Fibroblast of skin of back (primary cell): ENCODE results near the gene MLH3. TPM values are rescaled to one million over a fixed set of nuclear protein-coding genes. Genes with fewer than 3 reads are reported as not detected.
"Not testable (repeated sequence)": the region's sequence is repeated elsewhere in the genome, so short reads cannot be mapped to it uniquely, and the experiment has no call there.

Source experiments
- DNase-seq: peaks from one replicate; pipeline ENCODE4 v3.0.0-alpha.2; 2013
- polyA plus RNA-seq, 2 experiments: library from polyadenylated mRNA; unstranded; fragments of 120-200 nt; gene quantifications; one replicate each; pipeline ENCODE4 v1.2.1, GENCODE V29; 2013; ENCODE audit not compliant: insufficient read length in 2 of 2

Gene MLH3
- polyA plus RNA-seq (2013, experiment 1 of 2; ENCODE audit: insufficient read length): 13.0 TPM
- polyA plus RNA-seq (2013, experiment 2 of 2; ENCODE audit: insufficient read length): 12.0 TPM

GRCh38 chr14:75050852-75051555, at the start of gene MLH3:
MLH3 (minus strand) TSS chr14:75051467; CDS start chr14:75049655, 1,812 bp downstream.
- peak; percentile 79 for DNase-seq

GRCh38 chr14:75098682-75099081, 47.4 kb upstream of the MLH3 start:
- DNase-seq: no peak

GRCh38 chr14:75098212-75098611, 46.9 kb upstream of the MLH3 start:
- DNase-seq: no peak

GRCh38 chr14:75096959-75097358, 45.7 kb upstream of the MLH3 start:
- DNase-seq: no peak

GRCh38 chr14:75095690-75096089, 44.4 kb upstream of the MLH3 start:
- no peak for DNase-seq

- peak; percentile 59 for DNase-seq
These were observed 43.6 kb upstream of the MLH3 start for GRCh38 chr14:75094896-75095295.

GRCh38 chr14:75092698-75093097, 41.4 kb upstream of the MLH3 start:
- no peak for DNase-seq

GRCh38 chr14:75091251-75091650, 40.0 kb upstream of the MLH3 start:
- DNase-seq: no peak

GRCh38 chr14:75090353-75090752, 39.1 kb upstream of the MLH3 start:
- peak; percentile 68 for DNase-seq

GRCh38 chr14:75088566-75089373, 37.5 kb upstream of the MLH3 start:
- DNase-seq: peak; percentile 63

GRCh38 chr14:75088153-75088552, 36.9 kb upstream of the MLH3 start:
- DNase-seq: no peak

- no peak for DNase-seq
These were observed 33.2 kb upstream of the MLH3 start for GRCh38 chr14:75084513-75084912.

GRCh38 chr14:75083271-75083670, 32.0 kb upstream of the MLH3 start:
- DNase-seq: no peak

GRCh38 chr14:75081660-75082229, 30.5 kb upstream of the MLH3 start:
- no peak for DNase-seq

- DNase-seq: no peak
These were observed 28.3 kb upstream of the MLH3 start for GRCh38 chr14:75079521-75079920.

- DNase-seq: no peak
These were observed 26.5 kb upstream of the MLH3 start for GRCh38 chr14:75077794-75078193.

GRCh38 chr14:75070383-75070782, 19.1 kb upstream of the MLH3 start:
- DNase-seq: no peak

GRCh38 chr14:75069811-75070145, 18.5 kb upstream of the MLH3 start:
- DNase-seq: no peak

GRCh38 chr14:75069121-75069810, 18.0 kb upstream of the MLH3 start, which contains the start of gene ZC2HC1C:
ZC2HC1C (plus strand) TSS chr14:75069641; CDS start chr14:75070574, 933 bp downstream.
- peak; percentile 77 for DNase-seq

- DNase-seq: no peak
These were observed 17.2 kb upstream of the MLH3 start for GRCh38 chr14:75068294-75069120.

- DNase-seq: not testable (repeated sequence)
These were observed 16.5 kb upstream of the MLH3 start for GRCh38 chr14:75067765-75068164.

GRCh38 chr14:75067212-75067611, 15.9 kb upstream of the MLH3 start:
- no peak for DNase-seq
